WTC11 (cell line): ENCODE data around the gene TRRAP. TPM values are rescaled to one million over a fixed set of nuclear protein-coding genes. Genes with fewer than 3 reads are reported as not detected.
A peak's percentile ranks its signal among the peaks of the same experiment; 100 is the strongest.

Experiments
- ATAC-seq: fragments of 200-7000 bp; cut with Tn5 transposase; 2 replicates; pipeline ENCODE4 v1.10.0; 2021; ENCODE audit warnings: mild to moderate bottlenecking, moderate library complexity
- CTCF ChIA-PET: fragments of 300-600 bp; sonication (Branson Sonifier 250); formaldehyde crosslinking; loops from one replicate; lab custom pipeline; 2021; ENCODE audit warnings: antibody characterized with exemption; lab: Charles Lee
- POLR2A ChIA-PET: fragments of 350-600 bp; sonication (Branson Sonifier 250); formaldehyde crosslinking; loops from one replicate; lab custom pipeline; 2021; ENCODE audit warnings: antibody characterized with exemption; lab: Charles Lee
- DNase-seq: peaks from one replicate; pipeline ENCODE4 v3.0.0; 2021; ENCODE audit warnings: low spot score
- H3K27ac Mint-ChIP-seq: 2 replicates; pipeline ENCODE4 v1.8.0; 2021; ENCODE audit warnings: mixed read lengths
- H3K27me3 Mint-ChIP-seq: 2 replicates; pipeline ENCODE4 v1.8.0; 2021; ENCODE audit warnings: low read depth, mild to moderate bottlenecking, moderate library complexity, mixed read lengths
- H3K36me3 Mint-ChIP-seq: 2 replicates; pipeline ENCODE4 v1.8.0; 2021; ENCODE audit warnings: mixed read lengths
- H3K4me1 Mint-ChIP-seq: 2 replicates; pipeline ENCODE4 v1.8.0; 2022; ENCODE audit warnings: mixed read lengths
- H3K4me3 Mint-ChIP-seq: 2 replicates; pipeline ENCODE4 v1.8.0; 2021; ENCODE audit warnings: mild to moderate bottlenecking, moderate library complexity, mixed read lengths
- H3K9me3 Mint-ChIP-seq: 2 replicates; pipeline ENCODE4 v1.8.0; 2021; ENCODE audit warnings: mixed read lengths
- CREB1 ChIP-seq: sonication (generic); formaldehyde crosslinking; IDR thresholded peaks from 2 replicates; pipeline ENCODE4 v1.8.0; 2023; ENCODE audit warnings: mild to moderate bottlenecking, missing genetic modification reagents
- ELF4 ChIP-seq: sonication (generic); formaldehyde crosslinking; IDR thresholded peaks from 2 replicates; pipeline ENCODE4 v1.8.1; 2022; ENCODE audit warnings: low read depth, mild to moderate bottlenecking, moderate library complexity, missing genetic modification reagents
- EMX1 ChIP-seq: fragments of 250-450 bp; sonication (Bioruptor Pico); IDR thresholded peaks from 2 replicates; pipeline ENCODE4 v1.8.0; 2021; ENCODE audit warnings: mild to moderate bottlenecking
- ESRRA ChIP-seq: sonication (generic); formaldehyde crosslinking; IDR thresholded peaks from 2 replicates; pipeline ENCODE4 v1.8.1; 2022; ENCODE audit warnings: mild to moderate bottlenecking, missing genetic modification reagents, borderline replicate concordance
- IRF2 ChIP-seq: sonication (generic); formaldehyde crosslinking; IDR thresholded peaks from 2 replicates; pipeline ENCODE4 v1.8.0; 2022; ENCODE audit warnings: low read depth, missing genetic modification reagents, borderline replicate concordance
- MYBL2 ChIP-seq: sonication (generic); formaldehyde crosslinking; IDR thresholded peaks from 2 replicates; pipeline ENCODE4 v1.8.1; 2023; ENCODE audit warnings: mild to moderate bottlenecking, moderate library complexity, missing genetic modification reagents
- NFE2L1 ChIP-seq: sonication (generic); formaldehyde crosslinking; IDR thresholded peaks from 2 replicates; pipeline ENCODE4 v1.8.1; 2023; ENCODE audit warnings: missing genetic modification reagents
- PREB ChIP-seq: sonication (generic); formaldehyde crosslinking; IDR thresholded peaks from 2 replicates; pipeline ENCODE4 v1.8.1; 2022; ENCODE audit warnings: mild to moderate bottlenecking, missing genetic modification reagents, moderate library complexity, borderline replicate concordance
- PRRX2 ChIP-seq: fragments of 250-450 bp; sonication (Bioruptor Pico); IDR thresholded peaks from 2 replicates; pipeline ENCODE4 v1.8.0; 2021; ENCODE audit warnings: mild to moderate bottlenecking
- SP1 ChIP-seq: sonication (generic); formaldehyde crosslinking; conservative IDR thresholded peaks from 2 replicates; pipeline ENCODE4 v1.8.1; 2022; ENCODE audit warnings: missing genetic modification reagents
- TP53 ChIP-seq: sonication (generic); formaldehyde crosslinking; IDR thresholded peaks from 2 replicates; pipeline ENCODE4 v1.8.1; 2023; ENCODE audit warnings: mild to moderate bottlenecking, missing genetic modification reagents
- ZMAT4 ChIP-seq: fragments of 250-450 bp; sonication (Bioruptor Pico); IDR thresholded peaks from 2 replicates; pipeline ENCODE4 v1.9.0; 2021; ENCODE audit warnings: mild to moderate bottlenecking
- ZNF138 ChIP-seq: sonication (generic); formaldehyde crosslinking; conservative IDR thresholded peaks from 2 replicates; pipeline ENCODE4 v1.8.1; 2022; ENCODE audit warnings: mild to moderate bottlenecking, moderate library complexity, missing genetic modification reagents
- ZNF263 ChIP-seq: sonication (generic); formaldehyde crosslinking; IDR thresholded peaks from 2 replicates; pipeline ENCODE4 v1.8.1; 2022; ENCODE audit warnings: low read depth, mild to moderate bottlenecking, moderate library complexity, missing genetic modification reagents
- ZNF317 ChIP-seq: sonication (generic); formaldehyde crosslinking; IDR thresholded peaks from 2 replicates; pipeline ENCODE4 v1.8.1; 2023; ENCODE audit warnings: low read depth, mild to moderate bottlenecking, moderate library complexity, missing genetic modification reagents, borderline replicate concordance
- ZNF396 ChIP-seq: fragments of 250-450 bp; sonication (Bioruptor Pico); IDR thresholded peaks from 2 replicates; pipeline ENCODE4 v1.8.0; 2021; ENCODE audit warnings: mild to moderate bottlenecking, moderate library complexity, borderline replicate concordance
- ZNF423 ChIP-seq: fragments of 250-450 bp; sonication (Bioruptor Pico); IDR thresholded peaks from 2 replicates; pipeline ENCODE4 v2.1.2; 2022; ENCODE audit warnings: mild to moderate bottlenecking, moderate library complexity
- total RNA-seq: library from RNA; stranded (reverse); gene quantifications from 3 replicates; pipeline ENCODE4 v1.2.3, GENCODE V29; 2021
- TF ChIP-seq, protein P1 (sequence below): sonication (generic); formaldehyde crosslinking; IDR thresholded peaks from 2 replicates; pipeline ENCODE4 v1.8.1; 2022; ENCODE audit warnings: missing genetic modification reagents, borderline replicate concordance
- TF ChIP-seq, protein P2 (sequence below): sonication (generic); formaldehyde crosslinking; conservative IDR thresholded peaks from 2 replicates; pipeline ENCODE4 v1.8.1; 2022; ENCODE audit warnings: mild to moderate bottlenecking, missing genetic modification reagents
- TF ChIP-seq, protein P3 (sequence below): fragments of 200-600 bp; IDR thresholded peaks from 2 replicates; pipeline ENCODE4 v1.8.0; 2022; ENCODE audit warnings: antibody characterized with exemption
- TF ChIP-seq, protein P4 (sequence below): sonication (generic); formaldehyde crosslinking; IDR thresholded peaks from 2 replicates; pipeline ENCODE4 v1.8.1; 2023; ENCODE audit warnings: mild to moderate bottlenecking, missing genetic modification reagents
- TF ChIP-seq, protein P5 (sequence below): sonication (generic); formaldehyde crosslinking; IDR thresholded peaks from 2 replicates; pipeline ENCODE4 v1.8.0; 2022; ENCODE audit warnings: missing genetic modification reagents

Gene TRRAP
- total RNA-seq, 1 experiment from 2014 or later: 46.5 TPM

GRCh38 chr7:99037327-99037940 lies 159.1 kb downstream of the TRRAP start (continued):
- TF ChIP-seq ZMAT4 (CRISPR knock-in tag): no peak
- no peak for TF ChIP-seq NFE2L1 (CRISPR knock-in tag)
- TF ChIP-seq SP1: no peak
- TF ChIP-seq ZNF263: no peak
- TF ChIP-seq TP53 (CRISPR knock-in tag): no peak
- TF ChIP-seq PRRX2 (CRISPR knock-in tag): no peak
- TF ChIP-seq, protein P1, sequence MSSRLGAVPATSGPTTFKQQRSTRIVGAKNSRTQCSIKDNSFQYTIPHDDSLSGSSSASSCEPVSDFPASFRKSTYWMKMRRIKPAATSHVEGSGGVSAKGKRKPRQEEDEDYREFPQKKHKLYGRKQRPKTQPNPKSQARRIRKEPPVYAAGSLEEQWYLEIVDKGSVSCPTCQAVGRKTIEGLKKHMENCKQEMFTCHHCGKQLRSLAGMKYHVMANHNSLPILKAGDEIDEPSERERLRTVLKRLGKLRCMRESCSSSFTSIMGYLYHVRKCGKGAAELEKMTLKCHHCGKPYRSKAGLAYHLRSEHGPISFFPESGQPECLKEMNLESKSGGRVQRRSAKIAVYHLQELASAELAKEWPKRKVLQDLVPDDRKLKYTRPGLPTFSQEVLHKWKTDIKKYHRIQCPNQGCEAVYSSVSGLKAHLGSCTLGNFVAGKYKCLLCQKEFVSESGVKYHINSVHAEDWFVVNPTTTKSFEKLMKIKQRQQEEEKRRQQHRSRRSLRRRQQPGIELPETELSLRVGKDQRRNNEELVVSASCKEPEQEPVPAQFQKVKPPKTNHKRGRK (CRISPR knock-in tag): no peak
- no peak for TF ChIP-seq ELF4 (CRISPR knock-in tag)
- TF ChIP-seq CREB1 (CRISPR knock-in tag): no peak

GRCh38 chr7:99038086-99038855 lies 159.9 kb downstream of the TRRAP start:
- H3K27me3 Mint-ChIP-seq: no peaks in the 10 kb centered on the region
- ATAC-seq (no peak), DNase-seq (no peak)
- POLR2A ChIA-PET: no interaction called here
- H3K27ac Mint-ChIP-seq: peak overlapping the region; percentile 83; the same call in 1 of the 2 replicates
- CTCF ChIA-PET: interaction anchor here (0.9 kb wide), 1 partner anchor 275 kb away, joined by 3 read pairs; no protein-coding TSS in a partner anchor
- 0 out of 2 replicates have a peak, but pooled peaks cover 3% of the 10 kb centered on the region for H3K4me1 Mint-ChIP-seq
- H3K4me3 Mint-ChIP-seq: no peak overlapping the region
- peaks cover 73% of the 10 kb centered on the region for H3K36me3 Mint-ChIP-seq
- TF ChIP-seq MYBL2 (no peak), EMX1 (CRISPR knock-in tag) (no peak), ZNF423 (no peak), NFE2L1 (CRISPR knock-in tag) (no peak), IRF2 (CRISPR knock-in tag) (no peak), ESRRA (CRISPR knock-in tag) (no peak)
- TF ChIP-seq, protein P2, sequence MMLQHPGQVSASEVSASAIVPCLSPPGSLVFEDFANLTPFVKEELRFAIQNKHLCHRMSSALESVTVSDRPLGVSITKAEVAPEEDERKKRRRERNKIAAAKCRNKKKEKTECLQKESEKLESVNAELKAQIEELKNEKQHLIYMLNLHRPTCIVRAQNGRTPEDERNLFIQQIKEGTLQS: no peak
- TF ChIP-seq, protein P3, sequence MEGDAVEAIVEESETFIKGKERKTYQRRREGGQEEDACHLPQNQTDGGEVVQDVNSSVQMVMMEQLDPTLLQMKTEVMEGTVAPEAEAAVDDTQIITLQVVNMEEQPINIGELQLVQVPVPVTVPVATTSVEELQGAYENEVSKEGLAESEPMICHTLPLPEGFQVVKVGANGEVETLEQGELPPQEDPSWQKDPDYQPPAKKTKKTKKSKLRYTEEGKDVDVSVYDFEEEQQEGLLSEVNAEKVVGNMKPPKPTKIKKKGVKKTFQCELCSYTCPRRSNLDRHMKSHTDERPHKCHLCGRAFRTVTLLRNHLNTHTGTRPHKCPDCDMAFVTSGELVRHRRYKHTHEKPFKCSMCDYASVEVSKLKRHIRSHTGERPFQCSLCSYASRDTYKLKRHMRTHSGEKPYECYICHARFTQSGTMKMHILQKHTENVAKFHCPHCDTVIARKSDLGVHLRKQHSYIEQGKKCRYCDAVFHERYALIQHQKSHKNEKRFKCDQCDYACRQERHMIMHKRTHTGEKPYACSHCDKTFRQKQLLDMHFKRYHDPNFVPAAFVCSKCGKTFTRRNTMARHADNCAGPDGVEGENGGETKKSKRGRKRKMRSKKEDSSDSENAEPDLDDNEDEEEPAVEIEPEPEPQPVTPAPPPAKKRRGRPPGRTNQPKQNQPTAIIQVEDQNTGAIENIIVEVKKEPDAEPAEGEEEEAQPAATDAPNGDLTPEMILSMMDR: no peak
- TF ChIP-seq, protein P4, sequence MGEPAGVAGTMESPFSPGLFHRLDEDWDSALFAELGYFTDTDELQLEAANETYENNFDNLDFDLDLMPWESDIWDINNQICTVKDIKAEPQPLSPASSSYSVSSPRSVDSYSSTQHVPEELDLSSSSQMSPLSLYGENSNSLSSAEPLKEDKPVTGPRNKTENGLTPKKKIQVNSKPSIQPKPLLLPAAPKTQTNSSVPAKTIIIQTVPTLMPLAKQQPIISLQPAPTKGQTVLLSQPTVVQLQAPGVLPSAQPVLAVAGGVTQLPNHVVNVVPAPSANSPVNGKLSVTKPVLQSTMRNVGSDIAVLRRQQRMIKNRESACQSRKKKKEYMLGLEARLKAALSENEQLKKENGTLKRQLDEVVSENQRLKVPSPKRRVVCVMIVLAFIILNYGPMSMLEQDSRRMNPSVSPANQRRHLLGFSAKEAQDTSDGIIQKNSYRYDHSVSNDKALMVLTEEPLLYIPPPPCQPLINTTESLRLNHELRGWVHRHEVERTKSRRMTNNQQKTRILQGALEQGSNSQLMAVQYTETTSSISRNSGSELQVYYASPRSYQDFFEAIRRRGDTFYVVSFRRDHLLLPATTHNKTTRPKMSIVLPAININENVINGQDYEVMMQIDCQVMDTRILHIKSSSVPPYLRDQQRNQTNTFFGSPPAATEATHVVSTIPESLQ: no peak
- TF ChIP-seq, all 79 proteins: peak for 0
- no peaks in the 10 kb centered on the region for H3K9me3 Mint-ChIP-seq

DNA sequence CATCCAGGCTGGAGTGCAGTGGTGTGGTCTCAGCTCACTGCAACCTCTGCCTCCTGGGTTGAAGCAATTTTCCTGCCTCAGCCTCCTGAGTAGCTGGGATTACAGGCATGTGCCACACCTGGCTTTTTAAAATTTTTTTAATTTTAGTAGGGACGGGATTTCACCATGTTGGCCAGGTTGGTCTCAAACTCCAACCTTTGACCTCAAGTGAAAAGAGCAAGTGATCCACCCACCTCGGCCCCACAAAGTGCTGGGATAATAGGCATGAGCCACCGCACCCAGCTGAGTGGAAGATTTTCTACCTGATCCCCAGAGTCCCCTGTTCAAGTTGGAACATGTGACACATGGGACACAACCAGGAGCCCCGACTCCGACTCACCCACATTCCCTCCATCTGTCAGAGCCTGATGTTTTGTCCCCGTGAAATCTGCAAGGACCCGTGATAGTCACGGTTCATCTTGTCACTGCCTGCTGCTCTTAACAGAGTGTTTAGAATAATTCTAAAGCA lies 161.1 kb downstream of the TRRAP start:
- CTCF ChIA-PET: interaction anchor here (0.9 kb wide), 1 partner anchor 274 kb away, joined by 3 read pairs; no protein-coding TSS in a partner anchor
- Mint-ChIP-seq H3K27me3 (no peaks in the 10 kb centered on the region), H3K27ac (no peak overlapping the region), H3K9me3 (no peaks in the 10 kb centered on the region), H3K36me3 (peaks cover 77% of the 10 kb centered on the region), H3K4me3 (no peak overlapping the region), H3K4me1 (0 out of 2 replicates have a peak, but pooled peaks cover 3% of the 10 kb centered on the region)
- POLR2A ChIA-PET: no interaction called here
- no peak for DNase-seq
- ATAC-seq: no peak
- TF ChIP-seq, protein P5, sequence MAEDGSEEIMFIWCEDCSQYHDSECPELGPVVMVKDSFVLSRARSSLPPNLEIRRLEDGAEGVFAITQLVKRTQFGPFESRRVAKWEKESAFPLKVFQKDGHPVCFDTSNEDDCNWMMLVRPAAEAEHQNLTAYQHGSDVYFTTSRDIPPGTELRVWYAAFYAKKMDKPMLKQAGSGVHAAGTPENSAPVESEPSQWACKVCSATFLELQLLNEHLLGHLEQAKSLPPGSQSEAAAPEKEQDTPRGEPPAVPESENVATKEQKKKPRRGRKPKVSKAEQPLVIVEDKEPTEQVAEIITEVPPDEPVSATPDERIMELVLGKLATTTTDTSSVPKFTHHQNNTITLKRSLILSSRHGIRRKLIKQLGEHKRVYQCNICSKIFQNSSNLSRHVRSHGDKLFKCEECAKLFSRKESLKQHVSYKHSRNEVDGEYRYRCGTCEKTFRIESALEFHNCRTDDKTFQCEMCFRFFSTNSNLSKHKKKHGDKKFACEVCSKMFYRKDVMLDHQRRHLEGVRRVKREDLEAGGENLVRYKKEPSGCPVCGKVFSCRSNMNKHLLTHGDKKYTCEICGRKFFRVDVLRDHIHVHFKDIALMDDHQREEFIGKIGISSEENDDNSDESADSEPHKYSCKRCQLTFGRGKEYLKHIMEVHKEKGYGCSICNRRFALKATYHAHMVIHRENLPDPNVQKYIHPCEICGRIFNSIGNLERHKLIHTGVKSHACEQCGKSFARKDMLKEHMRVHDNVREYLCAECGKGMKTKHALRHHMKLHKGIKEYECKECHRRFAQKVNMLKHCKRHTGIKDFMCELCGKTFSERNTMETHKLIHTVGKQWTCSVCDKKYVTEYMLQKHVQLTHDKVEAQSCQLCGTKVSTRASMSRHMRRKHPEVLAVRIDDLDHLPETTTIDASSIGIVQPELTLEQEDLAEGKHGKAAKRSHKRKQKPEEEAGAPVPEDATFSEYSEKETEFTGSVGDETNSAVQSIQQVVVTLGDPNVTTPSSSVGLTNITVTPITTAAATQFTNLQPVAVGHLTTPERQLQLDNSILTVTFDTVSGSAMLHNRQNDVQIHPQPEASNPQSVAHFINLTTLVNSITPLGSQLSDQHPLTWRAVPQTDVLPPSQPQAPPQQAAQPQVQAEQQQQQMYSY (CRISPR knock-in tag): no peak
- no peak for TF ChIP-seq ZNF138 (CRISPR knock-in tag)
- TF ChIP-seq ZNF317: no peak
- TF ChIP-seq PREB (CRISPR knock-in tag): no peak
- TF ChIP-seq ZNF396 (CRISPR knock-in tag): no peak
- no peak for TF ChIP-seq TP53 (CRISPR knock-in tag)
